ENCODE data around the gene CPXM2.

CPXM2 gene

GRCh38 chr10:123888256-123888655, 3.4 kb downstream of the CPXM2 start:
- Mint-ChIP-seq H3K9me3 (no peaks in the 10 kb centered on the region), H3K4me3 (no peak overlapping the region), H3K27me3 (peaks cover 31% of the 10 kb centered on the region), H3K4me1 (peaks cover 6% of the 10 kb centered on the region), H3K27ac (no peak overlapping the region), H3K36me3 (no peaks in the 10 kb centered on the region)
- no peak for ATAC-seq

DNA sequence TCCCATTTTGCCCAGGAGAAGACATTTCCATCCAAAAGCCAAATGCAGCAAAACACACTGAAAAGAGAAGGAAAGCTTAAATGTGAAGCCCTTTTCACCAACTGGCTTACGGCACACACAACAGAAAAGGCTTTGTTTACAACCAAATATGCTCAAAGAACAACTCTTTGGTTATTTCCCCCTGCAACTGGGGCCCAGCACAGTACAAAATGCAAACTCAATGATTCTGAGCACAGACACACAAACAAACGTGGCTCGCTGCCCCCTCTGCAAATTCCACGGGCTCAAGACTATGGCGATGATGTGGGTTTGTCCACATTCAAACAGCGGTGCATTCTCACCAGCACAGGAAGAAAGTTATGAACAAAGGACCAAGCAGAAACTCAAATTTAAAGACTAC, 5.3 kb downstream of the CPXM2 start:
- Mint-ChIP-seq H3K36me3 (no peaks in the 10 kb centered on the region), H3K4me1 (peaks cover 6% of the 10 kb centered on the region), H3K9me3 (no peaks in the 10 kb centered on the region), H3K27me3 (peaks cover 17% of the 10 kb centered on the region), H3K27ac (no peak overlapping the region), H3K4me3 (no peak overlapping the region)
- ATAC-seq = no peak

GRCh38 chr10:123885406-123886170, 6.0 kb downstream of the CPXM2 start:
- ATAC-seq = no peak
- Mint-ChIP-seq H3K9me3 (no peaks in the 10 kb centered on the region), H3K4me1 (peaks cover 2% of the 10 kb centered on the region), H3K36me3 (no peaks in the 10 kb centered on the region), H3K27me3 (peaks cover 11% of the 10 kb centered on the region), H3K4me3 (no peak overlapping the region), H3K27ac (no peak overlapping the region)

GRCh38 chr10:123884907-123885381, 6.7 kb downstream of the CPXM2 start:
- H3K4me1 Mint-ChIP-seq = no peaks in the 10 kb centered on the region
- H3K27ac Mint-ChIP-seq = no peak overlapping the region
- peaks cover 4% of the 10 kb centered on the region for H3K27me3 Mint-ChIP-seq
- H3K4me3 Mint-ChIP-seq = no peak overlapping the region
- H3K9me3 Mint-ChIP-seq = no peaks in the 10 kb centered on the region
- no peaks in the 10 kb centered on the region for H3K36me3 Mint-ChIP-seq
- ATAC-seq = no peak

DNA sequence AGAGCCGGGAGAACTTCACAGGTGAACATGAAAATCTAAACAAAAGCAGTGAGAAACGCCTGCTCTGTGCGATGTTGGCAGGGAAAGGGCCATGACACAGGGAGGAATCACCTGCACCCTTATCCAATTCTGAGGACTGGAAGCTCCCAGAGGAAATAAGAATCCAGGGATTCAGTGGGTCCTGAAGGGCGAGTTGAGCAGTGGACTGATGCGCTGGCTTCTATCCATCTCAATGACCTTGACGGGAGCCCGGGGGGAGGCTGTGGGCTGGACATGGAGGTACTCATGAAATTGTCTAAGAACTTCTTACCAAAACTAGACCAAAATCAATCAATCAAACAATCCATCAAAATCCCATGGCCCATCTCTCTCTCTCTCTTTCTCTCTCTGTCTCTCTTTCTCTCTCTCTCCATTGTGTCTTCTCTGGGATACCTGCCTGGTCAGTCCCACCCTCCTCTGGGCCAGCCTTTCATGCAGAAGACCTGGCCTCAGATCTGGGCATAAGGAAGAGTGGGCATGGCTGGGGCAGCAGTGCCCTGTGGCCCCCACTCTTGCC, 7.2 kb downstream of the CPXM2 start:
- Mint-ChIP-seq H3K9me3 (no peaks in the 10 kb centered on the region), H3K36me3 (no peaks in the 10 kb centered on the region), H3K27me3 (no peaks in the 10 kb centered on the region), H3K4me1 (no peaks in the 10 kb centered on the region), H3K4me3 (no peak overlapping the region), H3K27ac (no peak overlapping the region)
- no peak for ATAC-seq

DNA sequence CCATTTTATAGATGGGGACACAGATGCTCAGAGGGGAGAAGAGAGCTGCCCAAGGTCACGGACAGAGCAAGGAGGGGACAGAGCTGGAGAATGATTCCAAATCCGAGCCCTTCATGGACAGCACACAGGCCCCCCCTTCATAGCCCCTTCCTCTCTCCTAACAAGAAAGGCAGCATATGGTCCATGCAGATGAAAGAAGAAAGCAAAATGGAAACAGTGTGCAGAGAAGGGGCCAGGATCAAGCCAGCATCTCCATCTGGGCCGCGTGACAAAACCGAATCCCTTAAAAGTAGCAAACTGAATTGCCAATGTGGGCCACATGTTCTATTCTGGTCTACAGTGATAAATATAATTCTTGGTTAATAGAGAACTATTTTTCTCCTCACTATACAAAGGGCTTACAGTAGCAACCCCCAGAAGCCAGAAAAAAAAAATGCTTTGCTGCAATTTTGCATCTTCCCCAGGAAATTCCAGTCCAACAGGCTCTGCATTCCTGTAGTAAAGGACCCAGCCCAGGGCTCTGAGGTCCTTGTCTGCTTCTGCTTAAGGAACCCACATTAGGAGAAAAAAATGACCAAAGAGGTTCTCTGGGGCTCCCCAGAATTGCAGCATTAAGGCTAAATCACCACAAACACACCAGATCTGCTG, 7.8 kb downstream of the CPXM2 start:
- H3K27me3 Mint-ChIP-seq = peaks cover under 1% of the 10 kb centered on the region
- H3K36me3 Mint-ChIP-seq = no peaks in the 10 kb centered on the region
- no peak for ATAC-seq
- H3K9me3 Mint-ChIP-seq = no peaks in the 10 kb centered on the region
- no peaks in the 10 kb centered on the region for H3K4me1 Mint-ChIP-seq
- no peak overlapping the region for H3K4me3 Mint-ChIP-seq
- no peak overlapping the region for H3K27ac Mint-ChIP-seq

DNA sequence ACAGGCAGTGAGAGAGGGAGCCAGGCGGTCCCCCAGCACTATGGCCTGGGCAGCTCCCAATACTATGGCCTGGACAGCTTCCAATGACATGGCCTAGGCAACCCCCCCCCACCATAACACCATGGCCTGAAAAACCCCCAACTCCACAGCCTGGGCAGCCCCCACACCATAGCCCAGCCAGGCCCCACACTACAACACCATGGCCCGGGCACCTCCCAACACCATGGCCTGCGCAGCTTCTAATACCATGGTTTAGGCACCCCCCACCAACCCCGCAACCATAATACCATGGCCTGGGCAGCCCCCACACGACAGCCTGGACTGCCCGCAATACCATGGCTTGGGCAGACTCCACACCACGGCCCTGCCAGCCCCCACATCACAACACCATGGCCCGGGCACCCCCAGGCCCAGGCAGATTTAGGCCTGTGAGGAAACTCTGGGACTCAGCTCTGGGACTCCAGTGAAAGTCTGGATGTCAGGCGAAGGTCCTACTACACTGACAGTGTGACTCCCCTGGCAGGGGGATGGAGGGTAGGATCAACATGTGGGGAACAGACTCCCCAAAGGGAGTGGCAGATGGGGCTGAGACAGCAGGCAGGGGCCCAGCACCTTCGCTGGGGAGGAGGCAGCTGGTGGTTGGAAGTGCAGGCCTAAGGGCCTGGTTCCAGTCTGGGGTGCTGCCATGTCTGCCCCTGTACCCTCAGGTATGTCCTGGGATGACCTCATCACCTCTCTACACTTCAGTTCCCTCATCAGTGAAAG, 8.7 kb downstream of the CPXM2 start:
- Mint-ChIP-seq H3K9me3 (peaks cover under 1% of the 10 kb centered on the region), H3K27ac (no peak overlapping the region), H3K27me3 (peaks cover 10% of the 10 kb centered on the region), H3K4me1 (no peaks in the 10 kb centered on the region), H3K4me3 (no peak overlapping the region), H3K36me3 (no peaks in the 10 kb centered on the region)
- no peak for ATAC-seq

DNA sequence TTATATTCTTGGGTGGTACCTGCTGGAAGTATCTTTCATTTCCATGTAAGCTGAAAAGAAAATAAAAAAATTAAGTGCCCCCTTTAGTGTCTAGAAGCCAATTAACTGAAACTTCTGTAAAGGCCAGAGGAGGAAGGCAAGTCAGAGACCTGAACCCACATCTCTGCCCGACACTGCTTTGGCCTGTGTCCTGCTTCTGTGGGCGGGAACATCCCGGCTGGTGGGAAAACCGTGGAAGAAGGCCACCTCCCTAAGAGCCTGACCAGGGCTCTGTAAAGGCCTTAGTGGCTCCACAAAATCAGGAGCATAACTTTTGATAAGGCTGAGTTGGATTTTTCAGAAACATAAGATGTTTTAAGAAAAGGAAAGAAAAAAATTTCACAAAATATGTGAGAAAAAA, 9.4 kb downstream of the CPXM2 start:
- no peaks in the 10 kb centered on the region for H3K4me1 Mint-ChIP-seq
- peaks cover 12% of the 10 kb centered on the region for H3K27me3 Mint-ChIP-seq
- H3K4me3 Mint-ChIP-seq = no peak overlapping the region
- ATAC-seq = no peak
- H3K36me3 Mint-ChIP-seq = no peaks in the 10 kb centered on the region
- H3K27ac Mint-ChIP-seq = no peak overlapping the region
- H3K9me3 Mint-ChIP-seq = peaks cover 3% of the 10 kb centered on the region

GRCh38 chr10:123879606-123880257, 11.9 kb downstream of the CPXM2 start:
- no peak for ATAC-seq
- no peaks in the 10 kb centered on the region for H3K36me3 Mint-ChIP-seq
- H3K27ac Mint-ChIP-seq = no peak overlapping the region
- peaks cover 3% of the 10 kb centered on the region for H3K9me3 Mint-ChIP-seq
- H3K27me3 Mint-ChIP-seq = peaks cover 12% of the 10 kb centered on the region
- H3K4me1 Mint-ChIP-seq = no peaks in the 10 kb centered on the region
- no peak overlapping the region for H3K4me3 Mint-ChIP-seq

- no peak for ATAC-seq
- Mint-ChIP-seq H3K4me3 (no peak overlapping the region), H3K27me3 (peaks cover 12% of the 10 kb centered on the region), H3K9me3 (peaks cover 3% of the 10 kb centered on the region), H3K36me3 (no peaks in the 10 kb centered on the region), H3K27ac (no peak overlapping the region), H3K4me1 (no peaks in the 10 kb centered on the region)
Measured at GRCh38 chr10:123878666-123879303, 12.8 kb downstream of the CPXM2 start.

GRCh38 chr10:123870260-123870659, 21.3 kb downstream of the CPXM2 start:
- Mint-ChIP-seq H3K36me3 (no peaks in the 10 kb centered on the region), H3K4me3 (no peak overlapping the region), H3K9me3 (peaks cover 2% of the 10 kb centered on the region), H3K27me3 (peaks cover 42% of the 10 kb centered on the region), H3K27ac (no peak overlapping the region), H3K4me1 (no peaks in the 10 kb centered on the region)
- ATAC-seq = no peak

DNA sequence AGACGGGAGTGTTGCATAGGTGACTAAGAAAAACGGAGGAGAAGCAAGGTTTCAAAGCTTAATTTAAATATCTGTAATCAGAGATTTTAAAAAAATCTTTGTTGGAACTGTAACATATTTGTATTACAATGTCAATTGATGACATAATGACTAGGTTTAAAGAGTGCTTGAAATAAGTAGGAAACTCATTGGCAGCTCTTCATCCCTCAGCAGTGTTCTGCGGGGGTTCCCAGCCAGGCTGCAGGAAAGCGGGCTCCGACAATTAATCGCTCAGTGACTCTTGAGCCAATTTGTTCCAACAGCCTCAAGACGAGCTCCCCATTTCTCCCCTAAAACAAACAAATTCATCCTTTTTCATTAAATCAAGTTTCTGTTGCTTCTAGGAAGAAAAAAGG, 22.6 kb downstream of the CPXM2 start:
- Mint-ChIP-seq H3K36me3 (no peaks in the 10 kb centered on the region), H3K9me3 (peaks cover 2% of the 10 kb centered on the region), H3K27me3 (peaks cover 48% of the 10 kb centered on the region), H3K4me1 (no peaks in the 10 kb centered on the region), H3K27ac (no peak overlapping the region), H3K4me3 (no peak overlapping the region)
- no peak for ATAC-seq

DNA sequence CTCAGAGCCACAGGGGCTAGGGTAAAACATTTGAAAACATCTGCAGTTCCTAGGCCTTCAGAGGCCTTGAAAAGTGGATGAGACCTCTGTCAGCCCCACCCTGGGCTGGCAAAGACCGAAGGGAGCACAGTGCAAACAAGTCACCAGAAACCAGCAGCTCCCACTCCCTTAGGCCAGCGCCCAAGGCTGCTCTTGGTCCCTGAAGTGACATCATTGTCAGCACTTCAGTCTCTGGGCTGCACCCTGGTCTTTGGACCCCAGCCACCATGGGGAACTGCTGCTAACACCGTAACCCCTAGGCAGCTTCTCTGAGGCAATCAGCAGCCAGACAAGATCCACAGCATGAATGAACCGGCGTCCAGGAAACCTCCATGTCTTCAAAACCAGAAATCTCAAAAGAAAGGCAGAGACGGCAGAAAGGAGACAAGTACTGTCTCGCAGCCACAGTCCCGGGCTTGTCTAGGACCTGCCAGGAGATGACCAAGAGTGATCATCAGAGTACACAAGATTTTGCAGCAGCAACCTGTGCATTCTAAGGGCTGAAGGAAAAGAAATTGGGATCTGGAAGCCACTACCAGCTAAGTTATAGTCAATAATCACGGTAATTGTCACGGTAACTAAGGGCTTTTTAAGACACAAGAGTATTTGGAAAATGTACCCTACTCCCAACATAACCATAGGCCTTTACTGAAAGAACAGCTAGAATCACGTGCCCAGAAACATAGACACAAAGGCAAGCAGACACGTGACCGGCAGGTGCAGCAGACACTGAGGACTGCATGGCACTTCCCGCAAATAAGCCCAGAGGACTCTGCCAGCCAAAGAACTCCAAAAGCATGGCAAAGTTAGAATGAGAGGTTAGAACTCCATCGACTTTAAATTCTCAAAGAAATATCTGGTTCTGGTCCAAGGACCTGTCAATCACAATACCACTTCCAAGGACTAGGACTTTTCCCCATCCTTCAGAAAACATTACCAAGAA, 23.3 kb downstream of the CPXM2 start:
- no peaks in the 10 kb centered on the region for H3K36me3 Mint-ChIP-seq
- peaks cover 1% of the 10 kb centered on the region for H3K9me3 Mint-ChIP-seq
- no peak overlapping the region for H3K4me3 Mint-ChIP-seq
- ATAC-seq = no peak
- H3K27ac Mint-ChIP-seq = no peak overlapping the region
- H3K4me1 Mint-ChIP-seq = no peaks in the 10 kb centered on the region
- peaks cover 55% of the 10 kb centered on the region for H3K27me3 Mint-ChIP-seq

- no peak overlapping the region for H3K27ac Mint-ChIP-seq
- no peak overlapping the region for H3K4me3 Mint-ChIP-seq
- H3K4me1 Mint-ChIP-seq = no peaks in the 10 kb centered on the region
- no peaks in the 10 kb centered on the region for H3K36me3 Mint-ChIP-seq
- no peaks in the 10 kb centered on the region for H3K9me3 Mint-ChIP-seq
- no peak for ATAC-seq
- peaks cover 56% of the 10 kb centered on the region for H3K27me3 Mint-ChIP-seq
Measured at GRCh38 chr10:123865880-123866279, 25.7 kb downstream of the CPXM2 start.

All from stimulated activated memory B cell treated with anti-CD40 and anti-IgM and Interleukin-4, amounts not matched to agents 10 μg/mL and 1 μg/mL and 100 μg/mL, for 72 hours (primary cell).